Fibroblast of villous mesenchyme (primary cell): Measurements from ENCODE around the gene NGEF. TPM values are rescaled to one million over a fixed set of nuclear protein-coding genes. Genes with fewer than 3 reads are reported as not detected.

Experiments used
- DNase-seq: peaks from one replicate; pipeline ENCODE4 v3.0.0-alpha.2; 2010; ENCODE audit warnings: low read depth
- H3K4me3 ChIP-seq: 2 replicates; pipeline ENCODE4 v1.5.1; 2011; ENCODE audit warnings: low read depth, mild to moderate bottlenecking, low read length
- total RNA-seq: library from RNA; depleted of rRNA; stranded (reverse); fragments of >200 nt; gene quantifications from 2 replicates; pipeline ENCODE4 v1.2.3, GENCODE V29; 2012
- TF ChIP-seq, protein P1 (sequence below): IDR thresholded peaks from 2 replicates; pipeline ENCODE4 v1.5.1; 2012; ENCODE audit warnings: low read depth, mild to moderate bottlenecking, low read length; ENCODE audit not compliant: insufficient read depth

The NGEF gene
- total RNA-seq, 1 donor: 0.86 TPM

DNA sequence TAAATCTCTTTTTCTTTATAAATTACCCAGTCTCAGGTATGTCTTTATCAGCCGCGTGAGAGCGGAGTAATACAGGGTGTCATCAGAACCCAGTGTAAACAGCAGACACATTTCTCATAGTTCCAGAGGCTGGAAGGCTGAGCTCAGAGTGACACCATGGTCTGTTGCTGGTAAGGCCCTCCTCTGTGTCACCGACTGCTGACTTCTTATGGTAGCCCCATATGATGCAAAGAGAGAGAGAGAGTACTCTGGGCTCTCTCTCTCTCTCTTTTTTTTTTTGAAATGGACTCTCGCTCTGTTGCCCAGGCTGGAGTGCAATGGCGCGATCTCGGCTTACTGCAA is 83.0 kb downstream of the NGEF start:
- H3K4me3 ChIP-seq: no peak overlapping the region
- no peak for DNase-seq
- TF ChIP-seq, protein P1, sequence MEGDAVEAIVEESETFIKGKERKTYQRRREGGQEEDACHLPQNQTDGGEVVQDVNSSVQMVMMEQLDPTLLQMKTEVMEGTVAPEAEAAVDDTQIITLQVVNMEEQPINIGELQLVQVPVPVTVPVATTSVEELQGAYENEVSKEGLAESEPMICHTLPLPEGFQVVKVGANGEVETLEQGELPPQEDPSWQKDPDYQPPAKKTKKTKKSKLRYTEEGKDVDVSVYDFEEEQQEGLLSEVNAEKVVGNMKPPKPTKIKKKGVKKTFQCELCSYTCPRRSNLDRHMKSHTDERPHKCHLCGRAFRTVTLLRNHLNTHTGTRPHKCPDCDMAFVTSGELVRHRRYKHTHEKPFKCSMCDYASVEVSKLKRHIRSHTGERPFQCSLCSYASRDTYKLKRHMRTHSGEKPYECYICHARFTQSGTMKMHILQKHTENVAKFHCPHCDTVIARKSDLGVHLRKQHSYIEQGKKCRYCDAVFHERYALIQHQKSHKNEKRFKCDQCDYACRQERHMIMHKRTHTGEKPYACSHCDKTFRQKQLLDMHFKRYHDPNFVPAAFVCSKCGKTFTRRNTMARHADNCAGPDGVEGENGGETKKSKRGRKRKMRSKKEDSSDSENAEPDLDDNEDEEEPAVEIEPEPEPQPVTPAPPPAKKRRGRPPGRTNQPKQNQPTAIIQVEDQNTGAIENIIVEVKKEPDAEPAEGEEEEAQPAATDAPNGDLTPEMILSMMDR: no peak

DNA sequence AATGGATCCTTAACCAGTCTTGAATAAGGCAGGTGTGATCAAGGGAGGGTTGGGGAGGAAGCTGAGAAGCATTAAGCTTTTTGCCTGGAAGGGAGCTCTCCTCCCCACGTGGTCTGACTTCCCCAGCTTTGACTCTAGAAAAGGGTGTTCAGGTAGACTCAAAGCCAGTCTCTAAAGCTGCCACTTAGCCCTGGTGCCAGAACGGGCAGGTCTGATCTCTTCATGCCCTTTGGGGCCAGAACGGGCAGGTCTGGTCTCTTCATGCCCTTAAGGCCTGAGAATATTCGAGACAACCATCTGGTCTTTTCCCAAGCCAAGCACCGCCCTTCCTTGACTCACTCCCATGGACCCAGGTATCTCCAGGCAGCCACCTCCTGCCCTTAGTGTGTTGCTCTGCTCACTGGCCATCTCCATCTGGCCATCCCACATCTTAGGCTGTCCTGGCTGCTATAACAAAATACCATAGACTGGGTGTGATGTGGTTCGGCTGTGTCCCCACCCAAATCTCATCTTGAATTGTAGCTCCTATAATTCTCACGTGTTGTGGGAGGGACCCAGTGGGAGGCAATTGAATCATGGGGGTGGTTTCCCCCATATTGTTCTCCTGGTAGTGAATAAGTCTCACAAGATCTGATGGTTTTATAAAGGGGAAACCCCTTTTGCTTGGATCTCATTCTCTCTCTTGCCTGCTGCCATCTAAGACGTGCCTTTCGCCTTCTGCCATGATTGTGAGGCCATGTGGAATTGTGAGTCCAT is 83.6 kb downstream of the NGEF start:
- H3K4me3 ChIP-seq: no peak overlapping the region
- TF ChIP-seq, protein P1: no peak
- DNase-seq: no peak

DNA sequence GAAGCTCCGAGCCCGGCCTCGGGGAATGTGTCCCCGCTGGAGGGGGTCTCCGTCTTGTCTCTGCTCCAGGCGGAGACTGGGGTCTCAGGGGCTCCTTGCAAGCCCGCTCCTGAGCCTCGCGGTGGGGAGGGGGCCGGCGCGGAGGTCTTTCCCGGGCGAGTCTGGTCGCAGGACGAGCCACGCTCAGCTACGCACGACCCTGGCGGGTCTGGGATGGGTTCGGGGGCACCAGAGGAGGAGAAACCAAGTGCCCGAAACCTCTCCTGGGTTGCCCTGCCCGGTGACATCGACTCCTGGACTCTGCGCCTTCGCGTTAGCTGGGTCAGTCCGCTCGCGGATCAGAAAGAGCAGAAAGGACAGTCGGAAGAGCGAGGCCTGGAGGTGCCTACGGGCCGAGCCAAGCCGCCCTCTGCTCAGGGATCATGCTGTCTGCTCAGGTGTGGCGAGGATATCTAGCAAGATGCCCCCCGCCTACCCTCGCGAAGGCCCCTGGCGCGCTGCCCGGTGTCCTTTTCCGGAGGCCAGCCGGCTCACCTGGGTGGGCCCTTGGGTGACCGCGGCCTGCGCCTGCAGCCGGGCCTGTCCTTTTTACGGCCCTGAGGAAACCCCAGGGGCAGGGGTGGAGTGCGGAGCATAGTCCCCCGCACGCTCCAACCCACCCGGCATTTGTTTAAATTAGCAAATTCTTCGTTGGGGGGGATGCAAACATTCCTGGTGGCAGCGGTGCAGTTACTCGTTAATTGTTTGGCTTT is 84.3 kb downstream of the NGEF start:
- TF ChIP-seq, protein P1: no peak
- no peak for DNase-seq
- no peak overlapping the region for H3K4me3 ChIP-seq

DNA sequence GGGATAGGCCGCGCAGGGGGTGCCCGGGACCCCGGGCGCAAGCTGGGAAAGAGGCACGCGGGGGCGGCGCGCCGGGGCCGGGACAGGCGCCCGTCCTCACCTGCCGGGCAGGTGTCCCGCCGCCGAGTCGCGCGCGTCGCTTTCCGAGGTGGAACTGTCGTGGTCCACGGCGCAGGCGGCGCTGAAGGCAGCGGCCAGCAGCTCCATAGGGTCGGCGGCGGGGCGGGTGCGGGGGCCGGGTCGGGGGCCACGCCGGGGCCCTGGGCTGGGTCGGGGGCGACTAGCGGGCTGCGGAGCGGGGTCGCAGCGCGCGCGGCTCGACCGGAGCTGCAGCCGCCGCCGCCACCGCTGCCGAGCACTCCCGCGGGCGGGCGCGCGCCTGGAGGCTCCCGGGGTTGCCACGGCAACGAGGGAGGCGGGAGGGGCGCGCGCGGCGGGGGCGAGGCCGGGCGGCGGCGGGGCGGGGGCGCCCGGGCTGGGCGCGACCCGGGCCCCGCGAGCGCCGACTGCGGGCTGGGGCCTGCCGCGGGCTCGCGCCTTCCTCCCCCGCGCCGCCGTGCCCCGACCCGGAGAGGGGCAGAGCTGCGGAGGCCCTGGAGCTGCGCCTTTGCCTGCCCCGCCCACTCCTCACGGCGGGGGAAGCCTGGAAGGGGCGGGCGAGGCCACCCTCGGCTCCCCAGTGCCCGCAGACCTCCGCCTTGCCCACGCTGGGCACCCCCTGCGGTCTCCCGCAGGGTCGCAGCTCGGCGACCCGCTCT is 85.1 kb downstream of the NGEF start:
- H3K4me3 ChIP-seq: no peak overlapping the region
- DNase-seq: no peak
- TF ChIP-seq, protein P1: no peak

DNA sequence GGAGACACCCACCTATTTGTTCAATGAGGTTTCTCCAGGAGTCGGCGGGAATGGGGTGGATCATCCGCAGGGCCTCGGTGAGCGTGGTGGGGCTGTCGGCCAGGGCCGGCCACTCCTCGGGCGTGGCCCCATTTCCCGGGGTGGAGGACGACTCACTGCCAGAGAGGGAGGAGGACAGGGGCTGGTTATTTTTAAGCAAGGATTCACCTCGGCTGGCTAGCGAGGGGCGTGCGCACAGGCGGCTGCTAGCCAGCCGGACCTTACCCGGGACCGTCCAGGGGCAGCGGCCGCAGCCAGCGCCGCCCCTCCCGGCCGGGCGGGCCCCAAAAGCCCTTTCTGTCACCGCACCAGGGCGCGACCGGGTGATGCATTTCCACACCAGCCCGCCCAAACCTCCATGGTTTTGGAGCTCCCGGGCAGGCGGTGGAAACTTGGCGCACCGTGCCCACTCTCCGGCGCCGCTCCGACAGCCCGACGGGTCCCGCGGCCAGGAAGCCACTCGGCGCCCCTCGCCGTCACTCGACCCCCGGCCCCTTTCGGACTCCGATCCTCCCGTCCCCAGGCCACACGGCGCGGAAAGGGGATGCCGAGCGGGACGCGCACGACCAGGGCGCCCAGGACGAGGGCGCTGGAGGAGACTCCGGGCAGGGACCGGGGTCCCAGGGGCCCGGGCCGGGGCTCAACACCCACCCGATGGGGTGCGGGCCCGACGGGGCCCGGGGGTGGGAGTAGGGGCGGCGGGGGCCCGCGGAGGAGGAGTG is 85.8 kb downstream of the NGEF start:
- TF ChIP-seq, protein P1: no peak
- peak overlapping the region; percentile 18 for H3K4me3 ChIP-seq
- DNase-seq: no peak

DNA sequence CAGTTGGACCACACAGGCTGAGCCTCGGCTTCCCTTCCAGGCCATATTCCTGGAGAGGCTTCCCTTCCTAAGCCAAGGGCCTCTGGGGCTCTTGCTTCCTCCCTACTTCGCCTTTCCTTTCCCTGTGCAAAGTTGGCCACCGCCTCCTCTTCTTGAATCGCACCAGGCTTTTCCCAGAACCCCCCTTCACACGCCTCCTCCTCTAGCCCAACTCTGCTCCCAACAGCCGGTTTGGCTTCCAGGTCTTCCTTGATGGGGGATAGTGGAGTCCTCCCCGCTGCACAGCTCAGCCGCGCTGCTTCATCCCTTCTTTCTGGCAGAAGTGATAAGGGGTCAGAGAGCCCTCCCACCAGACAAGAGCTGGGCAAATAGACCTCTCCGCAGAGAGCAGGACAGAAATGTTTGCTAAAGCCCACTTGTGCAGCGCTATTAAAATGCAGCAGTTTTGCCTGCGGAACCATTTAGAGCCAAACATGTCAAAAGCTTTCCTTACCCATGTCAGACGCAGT is 86.6 kb downstream of the NGEF start:
- TF ChIP-seq, protein P1: no peak
- no peak overlapping the region for H3K4me3 ChIP-seq
- DNase-seq: no peak
